Cardiac septum (tissue), 1 donor: ENCODE results near the gene ALDH2. TPM values are rescaled to one million over a fixed set of nuclear protein-coding genes. Genes with fewer than 3 reads are reported as not detected.
A peak's percentile ranks its signal among the peaks of the same experiment; 100 is the strongest.
"Not testable (repeated sequence)": the region's sequence is repeated elsewhere in the genome, so short reads cannot be mapped to it uniquely, and the experiment has no call there.

Experiments used
- DNase-seq: peaks from one replicate; pipeline ENCODE4 v3.0.0-alpha.2; 2020; ENCODE audit warnings: low spot score
- intact Hi-C: fragments of 100-400 bp; cut with DNase I; formaldehyde crosslinking; loops from one replicate; pipeline ENCODE4 v1.14.0; 2022
- total RNA-seq: library from RNA; stranded (reverse); fragmentation: NEBNext Ultra II Directional; extraction: Animal tissue kit (Norgen Biotek cat#: 25700); gene quantifications from one replicate; pipeline ENCODE4 v1.2.1, GENCODE V29; 2021
- donor health status: DM: no; HTN: no; CAD: no.

The ALDH2 gene
- total RNA-seq, 1 donor from 2014 or later: 168 TPM

DNA sequence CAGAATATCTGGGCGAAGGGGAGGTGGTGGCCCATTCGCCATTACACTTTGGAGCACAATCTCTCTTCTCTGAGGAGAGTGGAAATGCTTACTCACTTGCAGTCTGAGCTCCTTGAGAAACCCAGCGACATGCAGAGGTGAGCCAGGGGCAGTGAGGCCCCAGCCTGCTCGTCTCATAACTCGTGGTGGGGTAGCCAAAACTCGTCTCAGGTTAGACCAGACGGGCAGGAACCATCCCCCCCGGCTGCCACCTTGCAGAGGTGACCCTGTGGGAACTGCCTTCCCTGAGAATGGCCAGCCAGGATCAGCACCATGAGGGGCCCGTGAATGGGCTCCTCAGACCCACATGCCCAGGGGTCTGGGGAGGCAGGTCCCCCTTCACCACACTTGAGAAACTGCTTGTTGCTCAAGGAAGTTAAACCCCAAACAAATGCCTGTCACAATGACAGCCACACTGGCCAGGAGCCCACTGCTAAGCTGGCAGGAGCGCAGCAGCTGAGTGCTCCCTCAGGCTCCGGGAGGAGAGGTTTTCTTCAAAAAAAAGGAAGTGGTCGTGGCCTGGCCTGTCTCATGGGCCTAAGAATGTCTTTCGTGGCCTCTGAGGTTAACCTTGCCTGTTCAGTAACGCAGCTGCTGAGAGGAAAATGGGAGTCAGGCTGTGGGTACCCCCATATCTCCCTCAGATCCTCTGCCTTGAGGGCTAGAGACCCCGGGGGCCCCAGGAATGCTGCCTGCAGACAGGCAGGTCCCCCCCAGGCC is 9.2 kb upstream of the ALDH2 start:
- no peak for DNase-seq
- intact Hi-C loops: no loop called here

DNA sequence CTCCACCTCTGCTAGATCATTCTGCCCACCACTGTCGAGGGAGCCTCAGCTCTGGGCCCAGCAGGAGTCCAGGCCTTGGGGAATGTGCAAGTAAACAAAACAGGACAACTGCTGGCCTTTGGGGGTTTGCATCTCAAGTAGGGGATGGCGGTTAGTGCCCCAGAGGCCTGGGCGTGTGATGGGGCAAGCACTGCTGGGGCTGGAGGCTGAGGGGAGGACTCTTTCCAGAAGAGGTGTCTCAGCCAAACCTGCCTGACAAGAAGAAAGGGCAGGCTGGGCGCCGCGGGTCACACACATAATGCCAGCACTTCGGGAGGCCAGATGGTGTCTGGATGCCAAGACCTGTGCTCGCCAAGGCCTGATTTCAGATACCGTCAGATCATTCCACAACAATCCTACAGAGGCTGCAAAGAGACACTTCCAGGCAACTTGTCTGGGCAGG is 8.6 kb upstream of the ALDH2 start:
- DNase-seq: no peak
- intact Hi-C loops: no loop called here

GRCh38 chr12:111759271-111759670 is 7.5 kb upstream of the ALDH2 start:
- intact Hi-C loops: no loop called here
- DNase-seq: no peak

DNA sequence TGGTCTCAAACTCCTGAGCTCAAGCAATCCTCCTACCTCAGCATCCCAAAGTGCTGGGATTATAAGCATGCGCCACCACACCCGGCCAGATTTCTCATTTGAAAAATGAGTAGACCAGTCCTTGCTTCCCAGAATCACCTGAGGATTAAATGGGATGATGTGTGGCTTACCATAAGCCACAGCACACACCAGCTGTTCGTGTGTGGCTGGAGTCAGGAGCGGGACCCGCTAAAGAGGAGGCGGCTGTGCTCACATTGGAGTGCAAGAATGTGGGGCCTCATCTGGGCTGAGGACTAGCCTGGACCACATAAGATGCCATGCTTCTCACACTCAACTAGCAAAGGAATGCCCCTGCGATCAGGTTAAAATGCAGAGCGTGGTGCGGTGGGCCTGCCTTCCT is 6.7 kb upstream of the ALDH2 start:
- no peak for DNase-seq
- intact Hi-C loops: no loop called here

DNA sequence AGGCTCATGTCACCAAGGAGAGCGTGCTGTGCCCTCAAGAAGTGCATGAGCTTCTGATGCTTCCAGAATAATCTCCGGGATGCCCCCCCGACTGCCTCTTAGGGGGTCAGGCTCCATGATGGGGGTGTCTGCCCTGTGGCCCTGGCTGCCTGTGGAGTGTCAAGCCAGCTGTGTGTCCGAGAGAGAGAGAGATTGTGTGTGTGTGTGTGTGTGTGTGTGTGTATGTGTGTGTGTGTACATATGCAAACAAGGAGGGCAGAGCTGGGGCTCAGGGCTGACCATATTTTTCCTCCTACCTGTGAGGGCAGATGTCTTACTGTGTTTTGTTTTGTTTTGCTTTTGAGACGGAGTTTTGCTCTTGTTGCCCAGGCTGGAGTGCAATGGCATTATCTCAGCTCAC is 5.6 kb upstream of the ALDH2 start:
- DNase-seq: no peak
- intact Hi-C loops: no loop called here

DNA sequence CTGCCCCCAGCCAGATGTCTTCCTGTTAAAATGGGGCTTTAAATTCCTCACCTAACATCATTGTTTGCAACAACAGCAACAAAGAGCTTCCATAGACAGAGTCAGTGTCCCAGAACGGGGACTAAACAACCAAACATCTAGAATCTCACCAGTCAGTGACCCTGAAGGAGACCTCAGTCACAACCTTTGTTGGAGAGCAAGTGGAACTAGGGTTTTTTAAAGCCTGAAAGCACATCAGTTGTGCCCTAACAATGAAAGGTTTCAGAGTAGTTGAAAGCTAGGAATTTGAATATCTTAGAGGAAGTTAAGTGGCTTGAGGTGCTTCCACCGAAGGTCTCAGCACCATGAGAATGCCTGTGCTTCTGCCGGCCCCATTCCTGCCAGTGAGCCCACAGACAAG is 5.0 kb upstream of the ALDH2 start:
- DNase-seq: no peak
- intact Hi-C loops: no loop called here

- intact Hi-C loops, DNase-seq: not testable (repeated sequence)
Measured at GRCh38 chr12:111763552-111763951, 3.2 kb upstream of the ALDH2 start.

- DNase-seq: no peak
- intact Hi-C loops: no loop called here
Measured at GRCh38 chr12:111764120-111764821, 2.5 kb upstream of the ALDH2 start.

GRCh38 chr12:111767362-111768158 is 827 bp downstream of the ALDH2 start:
- intact Hi-C loops: no loop called here
- no peak for DNase-seq

- no peak for DNase-seq
- intact Hi-C loops: no loop called here
Measured at GRCh38 chr12:111768159-111768895, 1.6 kb downstream of the ALDH2 start.

GRCh38 chr12:111769599-111769998 is 2.9 kb downstream of the ALDH2 start:
- intact Hi-C loops: no loop called here

GRCh38 chr12:111773801-111774551 is 7.2 kb downstream of the ALDH2 start:
- DNase-seq: peak; percentile 85
- intact Hi-C loops: no loop called here

More at GRCh38 chr12:111769599-111769998, 2.9 kb downstream of the ALDH2 start:
- DNase-seq: no peak

DNA sequence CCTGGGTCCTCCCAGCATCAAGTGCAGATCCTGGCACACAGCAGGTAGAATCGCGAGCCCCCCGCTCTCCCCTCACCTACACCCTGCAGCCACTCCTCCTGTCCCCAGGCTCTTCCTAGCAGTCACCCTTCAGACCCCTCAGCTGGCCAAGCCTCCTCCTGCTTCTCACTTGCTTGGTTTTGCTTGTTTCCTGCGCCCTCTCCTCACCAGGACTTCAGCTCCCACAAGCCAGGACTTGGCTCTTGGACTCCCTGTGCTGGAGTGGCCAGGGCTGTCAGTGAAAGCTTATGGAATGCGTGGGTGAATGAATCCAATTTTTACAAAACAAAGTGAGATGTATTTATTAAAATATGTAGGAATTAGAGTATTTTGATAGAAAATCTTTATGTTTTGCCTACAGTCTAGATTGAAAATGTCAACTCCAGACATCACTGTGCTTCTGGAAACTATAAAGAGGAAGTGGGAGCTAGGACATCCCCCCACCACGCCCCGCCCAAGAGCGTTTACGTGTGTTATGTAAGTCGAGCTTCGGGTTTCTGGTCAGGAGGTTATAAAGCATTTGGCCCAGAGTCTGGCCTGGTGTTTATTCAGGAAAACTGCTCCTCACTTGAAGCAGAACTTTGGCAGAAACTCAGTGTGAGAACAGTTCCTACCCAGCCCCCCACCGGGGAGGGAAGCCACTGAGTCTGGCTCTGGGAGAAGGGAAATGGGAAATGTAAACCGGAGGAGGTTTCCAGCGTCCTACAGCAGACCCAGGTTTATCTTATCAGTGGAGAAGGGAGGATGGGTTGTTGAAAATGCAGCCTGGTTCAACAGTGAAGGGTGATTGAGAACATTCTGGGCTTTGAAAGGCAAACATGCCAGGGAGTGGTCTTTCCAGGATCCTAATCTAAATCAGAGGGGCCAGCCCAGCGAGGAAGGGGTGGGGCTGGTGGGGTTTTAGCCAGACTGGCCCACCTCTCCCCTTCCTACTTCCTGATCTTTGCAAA is 8.8 kb downstream of the ALDH2 start:
- intact Hi-C loops: no loop called here
- peak; percentile 90 for DNase-seq

DNA sequence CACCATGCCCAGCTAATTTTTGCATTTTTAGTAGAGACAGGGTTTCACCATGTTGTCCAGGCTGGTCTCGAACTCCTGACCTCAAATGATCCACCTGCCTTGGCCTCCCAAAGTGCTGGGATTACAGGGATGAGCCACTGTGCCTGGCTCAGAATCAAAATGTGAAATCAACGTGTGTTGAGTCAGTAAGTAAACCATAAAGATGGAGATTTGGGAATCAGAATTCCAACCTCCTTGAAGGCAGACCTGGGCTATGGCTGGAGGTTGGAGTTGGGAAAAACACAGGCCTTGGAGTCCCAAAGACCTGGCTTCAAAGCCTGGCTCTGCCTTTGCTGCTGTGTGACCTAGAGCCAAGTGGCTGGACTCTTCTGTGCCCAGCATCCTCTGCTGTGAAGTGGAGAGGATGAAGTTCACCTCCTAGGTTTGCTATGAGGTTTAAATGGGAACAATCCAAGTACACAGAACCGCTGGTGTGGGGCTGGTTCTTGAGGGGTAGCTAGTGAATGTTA is 10.2 kb downstream of the ALDH2 start:
- intact Hi-C loops: no loop called here
- no peak for DNase-seq

- no peak for DNase-seq
- intact Hi-C loops: no loop called here
Measured at GRCh38 chr12:111777345-111778045, 10.8 kb downstream of the ALDH2 start.

DNA sequence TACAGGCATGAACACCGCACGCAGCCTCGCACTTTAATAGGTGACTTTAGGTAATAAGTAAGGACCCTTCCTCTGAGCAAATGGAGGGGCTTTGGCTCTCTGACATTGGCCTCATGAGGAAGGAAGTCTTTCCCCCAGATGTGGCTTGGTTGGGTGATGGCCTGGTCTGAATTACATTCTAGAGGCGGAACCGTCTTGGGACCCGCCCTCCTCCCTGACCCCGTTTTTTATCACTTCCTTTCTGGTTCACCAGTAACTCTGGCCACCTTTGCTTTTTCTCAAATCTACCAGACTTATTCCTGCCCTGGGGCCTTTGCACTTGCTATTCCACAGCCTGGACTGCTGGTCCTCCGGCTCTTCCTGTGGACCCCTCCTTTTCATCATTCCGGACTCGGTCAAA is 13.4 kb downstream of the ALDH2 start:
- no peak for DNase-seq

DNA sequence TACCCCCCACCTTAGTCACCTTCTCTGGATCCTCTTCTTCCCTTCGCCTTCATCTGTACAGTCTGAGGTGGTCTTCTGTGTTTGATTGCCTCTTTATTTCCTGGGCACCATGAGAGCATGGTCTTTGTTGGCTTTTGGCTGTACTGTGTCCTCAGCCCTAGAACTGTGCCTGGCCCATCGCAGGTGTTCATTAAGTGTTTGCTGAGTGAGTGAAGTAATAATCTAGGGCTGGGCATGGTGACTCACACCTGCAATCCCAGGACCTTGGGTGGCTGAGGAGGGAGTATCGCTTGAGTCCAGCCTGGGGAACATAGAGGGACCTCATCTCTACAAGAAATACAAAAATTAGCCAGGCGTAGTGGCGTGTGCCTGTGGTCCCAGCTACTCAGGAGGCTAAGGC is 13.9 kb downstream of the ALDH2 start:
- no peak for DNase-seq
- intact Hi-C loops: no loop called here

More for the DNA sequence above, 13.4 kb downstream of the ALDH2 start:
- intact Hi-C loops: no loop called here
